ENCODE results near the gene METAP2. TPM values are rescaled to one million over a fixed set of nuclear protein-coding genes. Genes with fewer than 3 reads are reported as not detected.

METAP2 gene
- polyA plus RNA-seq, 1 of the 3 experiments (the other 2 are of a cell fraction): 35.8 TPM

- H4K20me1 ChIP-seq (ENCODE audit: insufficient read depth): no peaks in the 10 kb centered on the region
- no peak overlapping the region for H3K4me2 ChIP-seq
- no peak overlapping the region for H3K9ac ChIP-seq
- peaks cover 6% of the 10 kb centered on the region for H3F3A ChIP-seq (replicated peaks; ENCODE audit: insufficient read depth)
- no peaks in the 10 kb centered on the region for H3K27me3 ChIP-seq (ENCODE audit: insufficient read depth)
- no peak overlapping the region for H2AFZ ChIP-seq (ENCODE audit: low read depth)
- H3K9me3 ChIP-seq: no peaks in the 10 kb centered on the region
- TF ChIP-seq RFX5 (IDR thresholded peaks at IDR 0.05; ENCODE audit: low read length): no peak
- TF ChIP-seq TAF1 (IDR thresholded peaks at IDR 0.05; ENCODE audit: borderline replicate concordance, low read depth, low read length): no peak
- WGBS (ENCODE audit: low lambda C conversion rate): 87% methylated on average over 1 of the region's 1 CpG
- ChIA-PET CTCF (interaction anchor here (1.0 kb wide), 1 partner anchor 22 kb away, joined by 3 read pairs; no protein-coding TSS in a partner anchor), POLR2A (no interaction called here)
- no peak for DNase-seq
- no peaks in the 10 kb centered on the region for H3K9me2 ChIP-seq
- no peak overlapping the region for H3K27ac ChIP-seq (ENCODE audit: low read depth in 2 of 2, low read length in 1 of 2)
- H3K36me3 ChIP-seq (replicated peaks in 1 of 2; ENCODE audit: control insufficient read depth in 1 of 2, insufficient read depth in 2 of 2, low read length in 1 of 2): peaks cover 64 to 70% of the 10 kb centered on the region in 2 experiments
- H3K79me2 ChIP-seq (ENCODE audit: insufficient read depth): peaks cover 11% of the 10 kb centered on the region; the same call in 1 of the 2 replicates
- no peak overlapping the region for H3K4me3 ChIP-seq (ENCODE audit: low read depth in 2 of 2, low read length in 1 of 2)
- H3K4me1 ChIP-seq (ENCODE audit: control insufficient read depth in 1 of 2, insufficient read depth in 2 of 2, low read depth in 1 of 2, low read length in 1 of 2): no peaks in the 10 kb centered on the region
These were observed 38.0 kb downstream of the METAP2 start for GRCh38 chr12:95511977-95512376.

GRCh38 chr12:95513599-95513998, 39.6 kb downstream of the METAP2 start:
- no peaks in the 10 kb centered on the region for H3K4me1 ChIP-seq (ENCODE audit: control insufficient read depth in 1 of 2, insufficient read depth in 2 of 2, low read depth in 1 of 2, low read length in 1 of 2)
- peaks cover 7% of the 10 kb centered on the region; the same call in 1 of the 2 replicates for H3K79me2 ChIP-seq (ENCODE audit: insufficient read depth)
- H3K9me2 ChIP-seq: no peaks in the 10 kb centered on the region
- 97% methylated on average over 5 of the region's 5 CpGs for WGBS (ENCODE audit: low lambda C conversion rate)
- H3K27me3 ChIP-seq (ENCODE audit: insufficient read depth): no peaks in the 10 kb centered on the region
- ChIA-PET CTCF (interaction anchor here (1.5 kb wide), 2 partner anchors 21 to 303 kb away, joined by 3 to 6 read pairs; no protein-coding TSS in a partner anchor), POLR2A (no interaction called here)
- no peak overlapping the region for H3K4me3 ChIP-seq (ENCODE audit: low read depth in 2 of 2, low read length in 1 of 2)
- no peaks in the 10 kb centered on the region for H4K20me1 ChIP-seq (ENCODE audit: insufficient read depth)
- H3K9ac ChIP-seq: no peak overlapping the region
- H3K4me2 ChIP-seq: no peak overlapping the region
- no peak overlapping the region for H3K27ac ChIP-seq (ENCODE audit: low read depth in 2 of 2, low read length in 1 of 2)
- peaks cover 61 to 63% of the 10 kb centered on the region in 2 experiments for H3K36me3 ChIP-seq (replicated peaks in 1 of 2; ENCODE audit: control insufficient read depth in 1 of 2, insufficient read depth in 2 of 2, low read length in 1 of 2)
- peaks cover 9% of the 10 kb centered on the region for H3F3A ChIP-seq (replicated peaks; ENCODE audit: insufficient read depth)
- H2AFZ ChIP-seq (ENCODE audit: low read depth): no peak overlapping the region
- no peaks in the 10 kb centered on the region for H3K9me3 ChIP-seq
- no peak for DNase-seq
- TF ChIP-seq, protein P1, sequence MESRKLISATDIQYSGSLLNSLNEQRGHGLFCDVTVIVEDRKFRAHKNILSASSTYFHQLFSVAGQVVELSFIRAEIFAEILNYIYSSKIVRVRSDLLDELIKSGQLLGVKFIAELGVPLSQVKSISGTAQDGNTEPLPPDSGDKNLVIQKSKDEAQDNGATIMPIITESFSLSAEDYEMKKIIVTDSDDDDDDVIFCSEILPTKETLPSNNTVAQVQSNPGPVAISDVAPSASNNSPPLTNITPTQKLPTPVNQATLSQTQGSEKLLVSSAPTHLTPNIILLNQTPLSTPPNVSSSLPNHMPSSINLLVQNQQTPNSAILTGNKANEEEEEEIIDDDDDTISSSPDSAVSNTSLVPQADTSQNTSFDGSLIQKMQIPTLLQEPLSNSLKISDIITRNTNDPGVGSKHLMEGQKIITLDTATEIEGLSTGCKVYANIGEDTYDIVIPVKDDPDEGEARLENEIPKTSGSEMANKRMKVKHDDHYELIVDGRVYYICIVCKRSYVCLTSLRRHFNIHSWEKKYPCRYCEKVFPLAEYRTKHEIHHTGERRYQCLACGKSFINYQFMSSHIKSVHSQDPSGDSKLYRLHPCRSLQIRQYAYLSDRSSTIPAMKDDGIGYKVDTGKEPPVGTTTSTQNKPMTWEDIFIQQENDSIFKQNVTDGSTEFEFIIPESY (IDR thresholded peaks at IDR 0.05; ENCODE audit: borderline replicate concordance, low read depth): no peak
- TF ChIP-seq GABPA (IDR thresholded peaks at IDR 0.05; ENCODE audit: low read depth) (no peak), REST (IDR thresholded peaks at IDR 0.05; ENCODE audit: low read depth, low read length) (no peak), JUND (IDR thresholded peaks at IDR 0.05) (no peak), PBX3 (IDR thresholded peaks at IDR 0.05) (no peak), IRF3 (IDR thresholded peaks at IDR 0.05; ENCODE audit: low read depth, low read length) (no peak), FOSL2 (IDR thresholded peaks at IDR 0.05; ENCODE audit: borderline replicate concordance, low read depth) (no peak), YY1 (IDR thresholded peaks at IDR 0.05; ENCODE audit: low read depth) (no peak), SMC3 (IDR thresholded peaks at IDR 0.05; ENCODE audit: low read depth, low read length) (no peak), CTCF (IDR thresholded peaks at IDR 0.05) (no peak), NFIC (IDR thresholded peaks at IDR 0.05; ENCODE audit: borderline replicate concordance) (no peak), TAF1 (IDR thresholded peaks at IDR 0.05; ENCODE audit: borderline replicate concordance, low read depth, low read length) (no peak), ELF1 (IDR thresholded peaks at IDR 0.05) (no peak), POLR2AphosphoS5 (IDR thresholded peaks at IDR 0.05; ENCODE audit: low read depth, low read length) (no peak)
- TF ChIP-seq, protein P2, sequence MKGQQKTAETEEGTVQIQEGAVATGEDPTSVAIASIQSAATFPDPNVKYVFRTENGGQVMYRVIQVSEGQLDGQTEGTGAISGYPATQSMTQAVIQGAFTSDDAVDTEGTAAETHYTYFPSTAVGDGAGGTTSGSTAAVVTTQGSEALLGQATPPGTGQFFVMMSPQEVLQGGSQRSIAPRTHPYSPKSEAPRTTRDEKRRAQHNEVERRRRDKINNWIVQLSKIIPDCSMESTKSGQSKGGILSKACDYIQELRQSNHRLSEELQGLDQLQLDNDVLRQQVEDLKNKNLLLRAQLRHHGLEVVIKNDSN (IDR thresholded peaks at IDR 0.05; ENCODE audit: borderline replicate concordance, low read depth): no peak

All from SK-N-SH (cell line).